ENCODE results near the gene DHTKD1. TPM values are rescaled to one million over a fixed set of nuclear protein-coding genes. Genes with fewer than 3 reads are reported as not detected.
A peak's percentile ranks its signal among the peaks of the same experiment; 100 is the strongest.

Gene DHTKD1
- total and polyA plus RNA-seq, 2 of the 4 experiments (the other 2 are of a cell fraction), result 13.9 to 20.3 TPM

GRCh38 chr10:12097791-12098190, 29.0 kb downstream of the DHTKD1 start:
- ATAC-seq (ENCODE audit: low read depth) (no peak), DNase-seq (peak; percentile 11)
- Histone ChIP-seq H3K4ac (ENCODE audit: low read depth, low read length) (no peak overlapping the region), H3K9ac (ENCODE audit: low read depth, low read length) (no peak overlapping the region), H3K4me1 (ENCODE audit: control insufficient read depth, insufficient read depth, low read length) (no peaks in the 10 kb centered on the region), H4K8ac (ENCODE audit: low read depth in 2 of 2, low read length in 2 of 2) (no peak overlapping the region), H2BK5ac (ENCODE audit: low read depth, low read length, poor library complexity, severe bottlenecking) (no peak overlapping the region), H4K91ac (ENCODE audit: insufficient read depth, low read depth, low read length) (no peak overlapping the region), H3K27ac (ENCODE audit: insufficient read depth, low read length) (no peak overlapping the region), H3K4me2 (ENCODE audit: low read depth, low read length) (no peak overlapping the region), H4K20me1 (ENCODE audit: insufficient read depth, low read length) (no peaks in the 10 kb centered on the region), H3K4me3 (ENCODE audit: insufficient read depth, low read depth, low read length) (no peak overlapping the region), H3K18ac (ENCODE audit: low read depth, low read length) (no peak overlapping the region), H3K23ac (ENCODE audit: low read depth, low read length) (no peak overlapping the region), H3K79me1 (ENCODE audit: low read depth in 1 of 2, low read length in 2 of 2) (no peaks in the 10 kb centered on the region; a peak in 1 of 4 replicates), H2BK120ac (ENCODE audit: low read depth, low read length) (no peak overlapping the region), H2AK9ac (replicated peaks; ENCODE audit: low read depth, low read length, poor library complexity) (no peak overlapping the region), H2BK15ac (ENCODE audit: low read depth, low read length) (no peak overlapping the region), H4K5ac (ENCODE audit: low read depth, low read length) (no peak overlapping the region), H3K14ac (replicated peaks; ENCODE audit: low read depth, low read length) (no peak overlapping the region), H3K36me3 (ENCODE audit: control insufficient read depth, insufficient read depth, low read length) (peaks cover 42% of the 10 kb centered on the region), H2AFZ (replicated peaks; ENCODE audit: low read length, poor library complexity) (no peak overlapping the region), H2BK20ac (ENCODE audit: low read depth, low read length) (no peak overlapping the region), H2AK5ac (ENCODE audit: low read depth, low read length) (no peak overlapping the region), H3K9me3 (ENCODE audit: control insufficient read depth, insufficient read depth, low read length) (no peaks in the 10 kb centered on the region), H3K56ac (ENCODE audit: extremely low read depth, insufficient read depth, low read length) (no peak overlapping the region), H3K27me3 (ENCODE audit: control insufficient read depth, insufficient read depth, low read length) (no peaks in the 10 kb centered on the region), H3K9me1 (ENCODE audit: insufficient read depth, low read length) (no peaks in the 10 kb centered on the region)
- BruUV-seq (replicated peaks), result no TSS peak
- no peak for TF ChIP-seq RCOR1 (IDR thresholded peaks at IDR 0.05; ENCODE audit: insufficient replicate concordance, low read length)
- TF ChIP-seq ELK1 (IDR thresholded peaks at IDR 0.05; ENCODE audit: borderline replicate concordance, low read depth, low read length), result no peak
- no peak for TF ChIP-seq RAD21 (IDR thresholded peaks at IDR 0.05; ENCODE audit: low read length)
- no peak for TF ChIP-seq CTCF (conservative IDR thresholded peaks at IDR 0.05; ENCODE audit: low read depth, low read length)
- TF ChIP-seq SMC3 (IDR thresholded peaks at IDR 0.05; ENCODE audit: low read depth, low read length), result no peak
- TF ChIP-seq MAFK (IDR thresholded peaks at IDR 0.05; ENCODE audit: low read depth, low read length), result no peak
- TF ChIP-seq RFX5 (IDR thresholded peaks at IDR 0.05; ENCODE audit: low read depth, low read length), result no peak
- TF ChIP-seq MXI1 (IDR thresholded peaks at IDR 0.05; ENCODE audit: borderline replicate concordance, low read depth, low read length), result no peak
- no peak for TF ChIP-seq CEBPB (IDR thresholded peaks at IDR 0.05; ENCODE audit: low read depth, low read length)
- no peak for TF ChIP-seq CHD1 (IDR thresholded peaks at IDR 0.05; ENCODE audit: low read depth, low read length)
- no peak for TF ChIP-seq MAZ (IDR thresholded peaks at IDR 0.05; ENCODE audit: borderline replicate concordance, low read depth, low read length)
- no peak for TF ChIP-seq BHLHE40 (IDR thresholded peaks at IDR 0.05; ENCODE audit: low read depth, low read length)
- no peak for TF ChIP-seq NFE2L2 (IDR thresholded peaks at IDR 0.05; ENCODE audit: low read depth, low read length)
- no peak for TF ChIP-seq USF2 (IDR thresholded peaks at IDR 0.05; ENCODE audit: low read depth, low read length)
- TF ChIP-seq FOS (IDR thresholded peaks at IDR 0.05; ENCODE audit: low read depth, low read length), result no peak
- no peak for TF ChIP-seq POLR2A (IDR thresholded peaks at IDR 0.05; ENCODE audit: low read depth, low read length)
- dilution Hi-C loops (cut with HindIII; ENCODE audit: low sequenced_read_pairs, unreplicated experiment), result no loop called here
- in situ Hi-C loops (cut with MboI; ENCODE audit: low sequenced_read_pairs), result no loop called here
- CTCF ChIA-PET, result no interaction called here
- POLR2A ChIA-PET (ENCODE audit: unreplicated experiment), result no interaction called here
- WGBS, 2 experiments (ENCODE audit: extremely low coverage in 2 of 2, insufficient read length in 1 of 2), result no CpG with 5 or more reads among the region's 5 CpGs
- intact Hi-C loops (cut with micrococcal nuclease), result no loop called here

All from IMR-90 (cell line).